ENCODE results near the gene CDC42EP2.

The CDC42EP2 gene

DNA sequence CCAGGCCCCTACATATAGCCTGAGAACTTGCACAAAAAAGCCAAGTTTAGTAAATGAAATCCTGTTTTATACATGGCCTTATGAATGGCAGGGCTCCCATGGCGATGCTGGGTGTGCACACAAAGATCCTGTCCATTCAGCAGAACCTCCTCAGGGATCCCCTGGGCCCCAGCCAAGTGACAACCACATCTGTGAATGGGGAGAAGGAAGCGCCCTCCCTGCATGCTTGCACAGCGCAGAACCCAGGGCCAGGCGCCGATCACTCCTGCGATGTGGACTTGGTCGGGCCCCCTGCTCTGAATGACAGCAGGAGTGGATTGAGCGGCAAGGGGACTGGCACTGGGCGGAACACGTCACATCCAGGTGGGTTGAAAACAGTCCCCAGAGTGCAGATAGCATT is 4.5 kb upstream of the CDC42EP2 start:
- no peak overlapping the region for H3K4me3 ChIP-seq (ENCODE audit: control insufficient read depth, low read depth, low read length)
- no peak for TF ChIP-seq CTCF (IDR thresholded peaks at IDR 0.05; ENCODE audit: control insufficient read depth, insufficient read depth, low read depth, low read length, missing control alignments)
- DNase-seq (ENCODE audit: low read depth), result no peak

GRCh38 chr11:65310736-65311135 is 3.9 kb upstream of the CDC42EP2 start:
- TF ChIP-seq CTCF (IDR thresholded peaks at IDR 0.05; ENCODE audit: control insufficient read depth, insufficient read depth, low read depth, low read length, missing control alignments), result no peak
- DNase-seq (ENCODE audit: low read depth), result no peak
- no peak overlapping the region for H3K4me3 ChIP-seq (ENCODE audit: control insufficient read depth, low read depth, low read length)

GRCh38 chr11:65311170-65311678 is 3.4 kb upstream of the CDC42EP2 start:
- DNase-seq (ENCODE audit: low read depth), result no peak
- TF ChIP-seq CTCF (IDR thresholded peaks at IDR 0.05; ENCODE audit: control insufficient read depth, insufficient read depth, low read depth, low read length, missing control alignments), result no peak
- H3K4me3 ChIP-seq (ENCODE audit: control insufficient read depth, low read depth, low read length), result no peak overlapping the region

- peak overlapping the region; percentile 59 for H3K4me3 ChIP-seq (ENCODE audit: control insufficient read depth, low read depth, low read length)
- no peak for DNase-seq (ENCODE audit: low read depth)
- TF ChIP-seq CTCF (IDR thresholded peaks at IDR 0.05; ENCODE audit: control insufficient read depth, insufficient read depth, low read depth, low read length, missing control alignments), result peak; percentile 86
Observed at GRCh38 chr11:65315204-65315865, 669 bp downstream of the CDC42EP2 start.

DNA sequence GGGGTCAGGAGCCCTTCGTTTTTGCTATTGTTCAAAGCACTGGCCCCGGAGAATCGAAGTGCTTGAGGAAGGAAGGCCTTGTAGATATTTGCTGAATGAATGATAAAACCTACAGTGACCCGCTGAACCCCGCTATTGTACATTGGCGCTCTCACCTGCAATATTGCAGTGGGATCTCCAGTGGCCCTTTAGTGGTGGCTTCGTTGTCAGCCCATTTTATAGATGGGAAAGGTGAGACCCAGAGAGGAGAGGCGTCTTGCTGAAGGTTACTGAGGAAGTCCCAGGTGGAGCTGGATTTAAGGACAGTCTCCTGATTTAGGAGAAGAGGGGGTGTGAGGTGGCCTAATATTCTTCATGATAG is 1.2 kb downstream of the CDC42EP2 start:
- peak overlapping the region; percentile 59 for H3K4me3 ChIP-seq (ENCODE audit: control insufficient read depth, low read depth, low read length)
- DNase-seq (ENCODE audit: low read depth), result no peak
- TF ChIP-seq CTCF (IDR thresholded peaks at IDR 0.05; ENCODE audit: control insufficient read depth, insufficient read depth, low read depth, low read length, missing control alignments), result no peak

DNA sequence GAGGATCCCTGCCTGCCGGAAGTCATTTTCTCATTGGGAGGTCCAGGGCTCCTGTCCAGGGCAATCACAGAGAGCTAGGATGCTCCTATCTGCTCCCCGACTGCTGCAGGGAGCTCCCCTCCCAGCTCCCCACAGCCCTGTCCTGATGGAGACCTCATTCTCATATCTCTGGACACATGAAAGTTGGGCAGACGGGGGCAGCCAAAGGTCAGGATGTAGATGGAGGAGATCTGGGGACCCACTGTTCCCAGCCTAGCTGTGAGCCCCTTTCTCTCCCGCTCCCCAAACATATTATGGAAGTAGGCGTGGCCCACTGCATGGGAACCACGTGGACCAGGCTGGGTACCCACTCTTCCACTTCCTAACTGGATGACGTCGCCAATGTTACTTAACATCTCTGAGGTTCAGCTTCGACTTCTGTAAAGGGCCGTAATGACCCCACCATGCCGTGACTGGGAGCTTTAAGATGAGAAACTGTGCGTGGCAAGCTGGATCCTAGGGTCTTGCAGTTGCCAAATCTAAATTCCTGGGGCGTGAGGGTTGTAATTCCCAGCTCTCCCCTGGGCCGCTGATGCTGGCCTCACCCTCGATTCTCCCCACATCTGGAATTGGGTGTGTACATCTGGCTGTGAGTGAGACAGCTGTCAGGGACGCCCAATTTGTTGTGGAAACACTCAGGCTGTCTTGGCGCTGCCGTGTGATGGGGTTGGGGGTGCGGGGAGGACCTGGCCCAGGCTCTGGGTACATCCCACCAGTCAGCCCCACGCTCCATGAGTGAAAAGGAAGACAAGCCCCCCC is 1.8 kb downstream of the CDC42EP2 start:
- peak; percentile 99 for DNase-seq (ENCODE audit: low read depth)
- peak overlapping the region; percentile 59 for H3K4me3 ChIP-seq (ENCODE audit: control insufficient read depth, low read depth, low read length)
- TF ChIP-seq CTCF (IDR thresholded peaks at IDR 0.05; ENCODE audit: control insufficient read depth, insufficient read depth, low read depth, low read length, missing control alignments), result no peak

Data from AG09309 (cell line).